CD4-positive, alpha-beta T cell treated with Interleukin-6 at 100 ng/mL for 8 hours (primary cell): ENCODE data around the gene HOXA4.

ENCODE experiments used
- DNase-seq: peaks from one replicate; pipeline ENCODE4 v3.0.0-alpha.2; 2020; ENCODE audit warnings: mixed read lengths, low spot score

Gene HOXA4

GRCh38 chr7:27105301-27106031 is 25.1 kb downstream of the HOXA4 start:
- DNase-seq = no peak

- no peak for DNase-seq
Measured at GRCh38 chr7:27104341-27105058, 26.1 kb downstream of the HOXA4 start.

GRCh38 chr7:27103489-27104226 is 26.9 kb downstream of the HOXA4 start:
- no peak for DNase-seq

GRCh38 chr7:27102581-27103442 is 27.7 kb downstream of the HOXA4 start, which contains the start of gene HOXA2:
TSS of gene HOXA2 (minus strand) at chr7:27102683. CDS start at chr7:27102500, 183 bp downstream.
- DNase-seq = no peak

- DNase-seq = no peak
Measured at GRCh38 chr7:27101957-27102580, 28.5 kb downstream of the HOXA4 start.

GRCh38 chr7:27101171-27101956 is 29.2 kb downstream of the HOXA4 start:
- DNase-seq = no peak

- no peak for DNase-seq
Measured at GRCh38 chr7:27100694-27101170, 29.8 kb downstream of the HOXA4 start.

GRCh38 chr7:27099453-27100370 is 30.8 kb downstream of the HOXA4 start:
- DNase-seq = no peak

GRCh38 chr7:27098578-27099451 is 31.7 kb downstream of the HOXA4 start:
- DNase-seq = no peak

GRCh38 chr7:27097686-27098577 is 32.6 kb downstream of the HOXA4 start:
- DNase-seq = no peak

GRCh38 chr7:27096768-27097514 is 33.6 kb downstream of the HOXA4 start:
- no peak for DNase-seq

GRCh38 chr7:27095897-27096767 is 34.4 kb downstream of the HOXA4 start, which contains the start of gene HOXA1:
TSS of gene HOXA1 (minus strand) at chr7:27096000. CDS start at chr7:27095912, 88 bp downstream.
- DNase-seq = peak; percentile 74

GRCh38 chr7:27095050-27095896 is 35.3 kb downstream of the HOXA4 start:
- no peak for DNase-seq

- DNase-seq = no peak
Measured at GRCh38 chr7:27094304-27095049, 36.1 kb downstream of the HOXA4 start.
